ENCODE results near the gene TEAD1. TPM values are rescaled to one million over a fixed set of nuclear protein-coding genes. Genes with fewer than 3 reads are reported as not detected.

TEAD1 gene
- total RNA-seq, 6 donors from 2014 or later, result 53.5 to 141 (median 80.2) TPM

DNA sequence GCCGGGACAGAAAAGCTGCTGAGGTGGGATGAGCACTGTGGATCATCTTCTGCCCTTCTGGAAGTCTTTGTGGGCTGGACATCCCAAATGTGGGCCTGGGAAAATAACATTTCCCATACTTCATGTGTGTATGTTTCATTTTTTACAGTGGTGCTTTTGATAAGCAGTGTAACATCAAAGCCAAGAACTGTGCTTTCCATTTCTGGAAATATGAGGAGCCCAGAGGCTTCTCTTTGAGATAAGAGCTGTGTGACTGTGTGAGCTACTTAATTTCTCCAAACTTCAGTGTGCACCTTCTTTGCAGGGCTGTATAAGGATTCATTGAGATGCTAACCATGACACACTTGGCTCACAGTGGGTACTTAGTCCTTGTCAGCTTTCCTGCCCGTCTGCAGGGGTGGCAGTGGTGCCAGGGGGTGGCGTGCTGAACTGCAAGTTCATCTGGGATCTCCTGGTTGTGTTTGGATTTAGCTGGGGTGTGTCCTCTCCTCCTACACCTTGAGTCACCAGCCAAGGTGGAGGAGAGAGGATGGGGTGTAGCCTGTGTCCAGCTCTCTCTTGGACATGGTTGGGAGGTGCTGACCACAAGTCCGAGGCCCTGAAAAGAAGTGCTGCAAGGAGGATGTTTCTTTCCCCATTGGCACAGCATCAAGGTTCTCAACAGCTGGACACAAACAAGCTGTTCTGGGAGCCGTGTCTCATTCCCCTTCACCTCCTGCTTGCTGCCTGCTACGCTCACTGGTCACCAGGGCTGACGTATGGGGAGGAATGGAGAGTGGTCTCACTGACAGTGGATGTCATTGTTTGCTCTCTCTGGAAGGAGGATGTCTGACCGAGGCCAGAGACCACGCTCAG is 139.4 kb downstream of the TEAD1 start:
- TF ChIP-seq POLR2AphosphoS5 (IDR thresholded peaks at IDR 0.05), result no peak
- TF ChIP-seq, protein P1, sequence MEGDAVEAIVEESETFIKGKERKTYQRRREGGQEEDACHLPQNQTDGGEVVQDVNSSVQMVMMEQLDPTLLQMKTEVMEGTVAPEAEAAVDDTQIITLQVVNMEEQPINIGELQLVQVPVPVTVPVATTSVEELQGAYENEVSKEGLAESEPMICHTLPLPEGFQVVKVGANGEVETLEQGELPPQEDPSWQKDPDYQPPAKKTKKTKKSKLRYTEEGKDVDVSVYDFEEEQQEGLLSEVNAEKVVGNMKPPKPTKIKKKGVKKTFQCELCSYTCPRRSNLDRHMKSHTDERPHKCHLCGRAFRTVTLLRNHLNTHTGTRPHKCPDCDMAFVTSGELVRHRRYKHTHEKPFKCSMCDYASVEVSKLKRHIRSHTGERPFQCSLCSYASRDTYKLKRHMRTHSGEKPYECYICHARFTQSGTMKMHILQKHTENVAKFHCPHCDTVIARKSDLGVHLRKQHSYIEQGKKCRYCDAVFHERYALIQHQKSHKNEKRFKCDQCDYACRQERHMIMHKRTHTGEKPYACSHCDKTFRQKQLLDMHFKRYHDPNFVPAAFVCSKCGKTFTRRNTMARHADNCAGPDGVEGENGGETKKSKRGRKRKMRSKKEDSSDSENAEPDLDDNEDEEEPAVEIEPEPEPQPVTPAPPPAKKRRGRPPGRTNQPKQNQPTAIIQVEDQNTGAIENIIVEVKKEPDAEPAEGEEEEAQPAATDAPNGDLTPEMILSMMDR (IDR thresholded peaks at IDR 0.05), result peak in 2 of 6 experiments; percentile 30 to 33
- TF ChIP-seq POLR2A (IDR thresholded peaks at IDR 0.05), result no peak
- no peak for TF ChIP-seq EP300 (IDR thresholded peaks at IDR 0.05)
- DNase-seq (peak in 1 of 2 donors; percentile 45), ATAC-seq (ENCODE audit: low FRiP score in 2 of 2) (peak in 1 of 2 donors; percentile 39)
- Histone ChIP-seq H3K36me3 (no peaks in the 10 kb centered on the region), H3K4me3 (no peak overlapping the region), H3K27ac (peak overlapping the region; percentile 51 to 79 (median 73)), H3K9me3 (no peaks in the 10 kb centered on the region), H3K4me1 (peaks cover 27 to 45% (median 39%) of the 10 kb centered on the region in 4 donors), H3K27me3 (no peaks in the 10 kb centered on the region)
- WGBS, 2 donors, result 43 to 53% methylated on average over 5 to 9 of the region's 9 CpGs

DNA sequence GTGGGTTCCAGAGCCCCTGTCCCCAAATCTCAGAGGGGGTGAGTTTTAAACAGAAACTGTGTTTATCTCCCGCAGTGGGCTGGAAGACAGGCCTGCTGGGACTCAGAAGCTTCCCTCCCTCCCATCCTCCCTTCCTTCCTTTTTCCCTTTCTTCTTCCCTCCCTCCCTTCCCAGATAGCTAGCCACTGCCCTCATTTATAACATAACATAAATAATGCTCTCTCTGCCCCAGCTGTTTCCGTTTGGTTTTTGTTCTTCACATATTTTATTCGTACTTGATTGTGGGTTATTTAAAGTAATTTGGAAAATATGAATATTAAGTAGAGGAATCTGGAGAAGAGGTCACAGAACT is 140.9 kb downstream of the TEAD1 start:
- H3K27me3 ChIP-seq, result no peaks in the 10 kb centered on the region
- TF ChIP-seq EP300 (IDR thresholded peaks at IDR 0.05) (no peak), POLR2A (IDR thresholded peaks at IDR 0.05) (no peak), POLR2AphosphoS5 (IDR thresholded peaks at IDR 0.05) (no peak)
- TF ChIP-seq, protein P1 (IDR thresholded peaks at IDR 0.05), result no peak
- H3K27ac ChIP-seq, result peak overlapping the region; percentile 51 to 79 (median 73)
- H3K36me3 ChIP-seq, result no peaks in the 10 kb centered on the region
- DNase-seq (no peak), ATAC-seq (ENCODE audit: low FRiP score in 2 of 2) (no peak)
- 8 to 16% methylated on average over 3 of the region's 3 CpGs for WGBS, 2 donors
- H3K9me3 ChIP-seq, result no peaks in the 10 kb centered on the region
- H3K4me1 ChIP-seq, result peaks cover 27 to 39% (median 34%) of the 10 kb centered on the region in 4 donors
- H3K4me3 ChIP-seq, result peak overlapping the region in 1 of 4 donors; percentile 10

DNA sequence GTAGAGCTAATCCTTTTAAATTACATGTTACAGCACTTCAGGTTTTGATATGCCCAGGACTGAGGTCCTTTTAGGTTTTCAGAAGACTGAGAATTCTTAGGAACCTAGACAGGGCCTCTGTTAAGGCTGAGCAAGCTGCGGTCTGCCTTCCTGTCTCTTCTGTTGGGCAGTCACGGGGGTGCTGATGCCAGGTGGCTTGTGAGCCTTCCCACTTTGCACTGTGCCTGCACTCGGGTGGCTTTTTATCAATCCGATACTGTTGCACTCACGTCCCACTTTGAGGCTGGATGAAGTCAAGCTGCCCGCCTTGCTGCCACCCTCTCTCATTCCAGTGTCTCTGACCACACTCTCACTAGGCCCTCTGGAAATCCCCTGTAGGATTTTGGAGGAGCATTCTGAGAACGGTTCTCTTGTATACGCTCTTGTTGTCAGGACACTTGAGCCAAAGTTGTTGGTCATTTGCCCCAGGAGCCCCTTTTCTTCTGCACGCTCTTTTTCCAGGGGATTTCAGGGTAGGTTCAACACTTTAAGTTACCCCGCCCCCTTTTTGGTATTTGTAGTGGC is 141.8 kb downstream of the TEAD1 start:
- peaks cover 27 to 38% (median 32%) of the 10 kb centered on the region in 4 donors for H3K4me1 ChIP-seq
- peak overlapping the region; percentile 58 to 79 (median 73) for H3K27ac ChIP-seq
- peak in 2 of 4 donors; percentile 7 to 68 for TF ChIP-seq EP300 (IDR thresholded peaks at IDR 0.05)
- no peak for TF ChIP-seq POLR2A (IDR thresholded peaks at IDR 0.05)
- 62 to 67% methylated on average over 10 of the region's 10 CpGs for WGBS, 2 donors
- peak in 1 of 2 donors; percentile 40 for DNase-seq
- no peaks in the 10 kb centered on the region for H3K27me3 ChIP-seq
- H3K36me3 ChIP-seq, result no peaks in the 10 kb centered on the region
- H3K4me3 ChIP-seq, result no peak overlapping the region
- no peaks in the 10 kb centered on the region for H3K9me3 ChIP-seq
- peak in 1 of 2 donors; percentile 5 for ATAC-seq (ENCODE audit: low FRiP score in 2 of 2)

DNA sequence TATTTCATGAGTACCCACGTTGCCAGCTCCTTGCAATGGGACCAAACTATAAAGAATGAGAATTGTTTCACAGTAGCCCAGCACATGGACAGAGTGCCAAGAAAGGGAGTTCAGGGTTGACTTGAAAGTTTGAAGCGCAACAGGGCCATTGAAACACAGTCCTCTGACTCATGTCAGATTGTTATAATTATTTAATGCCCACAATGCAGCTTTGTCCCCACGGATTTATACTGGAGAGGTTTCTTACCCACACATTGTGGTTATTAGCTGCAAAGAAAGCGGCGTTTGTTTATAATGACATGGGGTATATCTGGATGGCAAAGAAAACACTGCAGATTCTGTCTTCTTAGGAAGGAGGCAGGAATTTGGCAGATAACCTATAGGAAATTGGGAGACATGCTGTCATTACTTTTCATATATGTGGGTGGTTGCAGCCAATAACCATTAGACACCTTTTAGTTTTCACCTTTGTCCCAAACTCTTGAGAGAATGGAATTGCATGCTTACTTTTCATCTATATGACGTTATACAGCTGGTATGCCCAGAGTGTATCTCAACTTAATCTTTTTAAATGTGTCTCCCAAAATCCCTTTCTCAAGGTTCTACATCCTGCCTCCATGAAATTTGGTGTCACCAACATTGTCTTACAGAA is 143.6 kb downstream of the TEAD1 start:
- TF ChIP-seq POLR2AphosphoS5 (IDR thresholded peaks at IDR 0.05) (no peak), POLR2A (IDR thresholded peaks at IDR 0.05) (no peak), EP300 (IDR thresholded peaks at IDR 0.05) (no peak)
- TF ChIP-seq, protein P1 (IDR thresholded peaks at IDR 0.05), result no peak
- ATAC-seq (ENCODE audit: low FRiP score in 2 of 2), result no peak
- H3K4me1 ChIP-seq, result peaks cover 26 to 36% (median 32%) of the 10 kb centered on the region in 4 donors

More for the DNA sequence above, 143.6 kb downstream of the TEAD1 start:
- no peak overlapping the region for H3K27ac ChIP-seq
- no peaks in the 10 kb centered on the region for H3K9me3 ChIP-seq
- no peak overlapping the region for H3K4me3 ChIP-seq
- WGBS, 2 donors, result 83 to 89% methylated on average over 6 of the region's 6 CpGs
- DNase-seq, result no peak
- H3K36me3 ChIP-seq, result no peaks in the 10 kb centered on the region
- no peaks in the 10 kb centered on the region for H3K27me3 ChIP-seq
